Smooth muscle cell (in vitro differentiated cells): ENCODE data around the gene CPN1. TPM values are rescaled to one million over a fixed set of nuclear protein-coding genes. Genes with fewer than 3 reads are reported as not detected.

Experiments used
- DNase-seq: peaks from one replicate; lab custom pipeline; 2025; ENCODE audit not compliant: unreplicated experiment; lab: John Stamatoyannopoulos, UW
- H2AFZ ChIP-seq: fragments of 200-600 bp; sonication (generic); 2 replicates; pipeline ENCODE4 v1.6.0; 2016; ENCODE audit warnings: antibody characterized with exemption, low read depth, mild to moderate bottlenecking
- H3F3A ChIP-seq: fragments of 200-600 bp; sonication (generic); 2 replicates; pipeline ENCODE4 v1.6.0; 2017; ENCODE audit warnings: antibody characterized with exemption, low read depth
- H3K27ac ChIP-seq: fragments of 200-600 bp; sonication (generic); 2 replicates; pipeline ENCODE4 v1.5.1; 2016; ENCODE audit warnings: low read depth, mild to moderate bottlenecking
- H3K27me3 ChIP-seq: fragments of 200-600 bp; sonication (generic); 2 replicates; pipeline ENCODE4 v1.6.1; 2016; ENCODE audit warnings: low read depth, mild to moderate bottlenecking
- H3K36me3 ChIP-seq: fragments of 200-600 bp; sonication (generic); 2 replicates; pipeline ENCODE4 v1.5.1; 2016; ENCODE audit warnings: low read depth
- H3K4me1 ChIP-seq: fragments of 200-600 bp; sonication (generic); 2 replicates; pipeline ENCODE4 v1.5.1; 2016; ENCODE audit warnings: low read depth
- H3K4me2 ChIP-seq: fragments of 200-600 bp; sonication (generic); 2 replicates; pipeline ENCODE4 v1.6.0; 2016; ENCODE audit warnings: mild to moderate bottlenecking
- H3K4me3 ChIP-seq: fragments of 200-600 bp; sonication (generic); 2 replicates; pipeline ENCODE4 v1.5.1; 2016; ENCODE audit warnings: mild to moderate bottlenecking
- H3K79me2 ChIP-seq: fragments of 200-600 bp; sonication (generic); 2 replicates; pipeline ENCODE4 v1.6.0; 2016; ENCODE audit warnings: low read depth, mild to moderate bottlenecking
- H3K9ac ChIP-seq: fragments of 200-600 bp; sonication (generic); 2 replicates; pipeline ENCODE4 v1.6.0; 2016; ENCODE audit warnings: low read depth
- H3K9me3 ChIP-seq: fragments of 200-600 bp; sonication (generic); replicated peaks from 2 replicates; pipeline ENCODE4 v1.5.1; 2016; ENCODE audit warnings: low read depth
- H4K20me1 ChIP-seq: fragments of 200-600 bp; sonication (generic); 2 replicates; pipeline ENCODE4 v1.6.0; 2016; ENCODE audit warnings: low read depth
- CTCF ChIP-seq: fragments of 200-600 bp; sonication (generic); IDR thresholded peaks from 2 replicates; pipeline ENCODE4 v1.5.1; 2017; ENCODE audit warnings: borderline replicate concordance, mild to moderate bottlenecking, antibody characterized with exemption; ENCODE audit not compliant: insufficient read depth, poor library complexity, severe bottlenecking
- WGBS: methylation state at CpG from one replicate; pipeline ENCODE4 v1.1.7; 2016; ENCODE audit warnings: low lambda C conversion rate; 5-methylcytosine and 5-hydroxymethylcytosine counted together
- polyA plus RNA-seq: library from polyadenylated mRNA; unstranded; fragments of >200 nt; fragmentation: Nextera tagmentation; extraction: Ambion mirVana; gene quantifications from 2 replicates; pipeline ENCODE4 v1.2.1, GENCODE V29; 2016
- total RNA-seq: library from RNA; depleted of rRNA; stranded (reverse); fragments of >200 nt; gene quantifications from 2 replicates; pipeline ENCODE4 v1.2.3, GENCODE V29; 2014

The CPN1 gene
- total and polyA plus RNA-seq, 2 experiments from 2014 or later = not detected

DNA sequence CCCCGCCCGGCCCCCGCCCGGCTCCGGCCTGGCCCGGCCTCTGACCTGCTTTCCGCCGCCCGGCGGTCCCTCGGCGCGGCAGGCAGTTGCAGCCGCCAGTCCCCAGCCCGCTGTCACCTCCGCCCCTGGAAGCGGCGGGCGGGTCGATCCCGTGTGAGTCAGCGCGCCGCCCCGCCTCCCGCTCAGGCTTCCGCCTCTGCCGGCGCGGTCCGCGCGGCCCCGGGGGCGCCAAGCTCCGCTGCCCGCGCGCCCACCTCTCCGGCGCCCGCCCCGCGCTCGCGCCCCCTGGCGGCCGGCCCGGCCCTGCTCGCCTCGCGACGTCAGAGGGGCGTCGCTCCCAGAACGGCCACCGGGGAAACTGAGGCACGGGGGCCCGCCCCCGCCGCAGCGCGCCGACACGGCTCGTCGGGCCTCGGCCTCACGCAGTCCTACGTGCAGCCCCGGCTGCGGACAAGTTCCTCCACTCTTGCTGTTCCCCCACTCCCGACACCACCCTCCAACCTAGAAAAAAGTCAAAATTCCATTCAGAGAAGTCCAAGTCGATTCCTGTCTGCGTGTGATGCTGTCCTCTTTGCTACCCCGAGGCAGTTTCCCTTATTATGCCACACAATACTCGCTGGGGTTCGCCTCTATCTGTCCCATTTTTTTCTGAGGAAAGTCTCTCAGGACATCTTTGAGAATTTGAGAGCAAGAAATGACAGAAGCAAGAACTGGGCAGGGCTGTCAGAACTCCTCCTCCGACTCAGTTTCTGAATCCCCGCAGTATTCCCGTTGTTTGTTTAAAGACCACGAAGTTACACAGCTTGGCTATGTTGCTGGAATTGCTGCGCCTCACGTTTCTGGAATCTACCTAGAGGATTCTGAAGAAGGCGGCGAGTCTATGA, 71.6 kb downstream of the CPN1 start, which contains the start of gene DNMBP:
Gene DNMBP, minus strand, starts transcription at position 155 of the 884 bp plus-strand sequence. CDS start 37,823 bp downstream, outside the sequence.
- Histone ChIP-seq H3K27ac (peak within 1 kb of the TSS; percentile 97), H3K36me3 (no peaks in the 10 kb centered on the region), H3K4me2 (peak within 1 kb of the TSS; percentile 93), H4K20me1 (no peaks in the 10 kb centered on the region), H3K9me3 (no peaks in the 10 kb centered on the region), H3K4me1 (peaks cover 31% of the 10 kb centered on the region), H3F3A (peaks cover 34% of the 10 kb centered on the region), H3K79me2 (peaks cover 39% of the 10 kb centered on the region), H3K27me3 (no peaks in the 10 kb centered on the region), H3K4me3 (peak within 1 kb of the TSS; percentile 75), H3K9ac (peak within 1 kb of the TSS; percentile 67), H2AFZ (peak within 1 kb of the TSS; percentile 98)
- peak; percentile 59 for DNase-seq
- 3% methylated on average over 62 of the region's 86 CpGs for WGBS
- TF ChIP-seq CTCF = peak; percentile 64

DNA sequence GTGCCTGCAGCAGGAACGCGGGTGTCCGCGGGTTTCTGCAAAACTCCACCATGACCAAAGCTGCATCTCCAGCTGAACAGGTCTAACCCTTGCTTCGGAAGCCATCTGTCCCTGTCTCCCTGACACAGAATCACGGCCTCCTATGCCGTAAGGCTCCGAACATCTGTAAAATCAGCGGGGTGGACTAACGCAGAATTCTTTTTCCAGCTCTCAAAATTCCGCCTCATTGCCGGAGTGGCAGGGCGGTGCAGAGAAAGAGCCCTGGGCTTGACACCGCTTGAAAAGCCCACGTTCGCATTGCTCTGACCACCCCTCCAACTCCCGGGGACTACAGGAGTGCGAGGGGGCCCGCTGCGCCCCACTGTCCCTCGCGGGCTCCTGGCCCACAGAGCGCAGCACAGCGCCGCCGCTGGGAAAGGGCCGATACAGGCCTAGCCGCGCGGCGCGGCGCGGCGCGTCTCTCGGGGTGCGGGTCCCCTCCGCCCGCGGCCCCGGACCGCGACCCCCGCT, 72.3 kb downstream of the CPN1 start:
- peak; percentile 59 for DNase-seq
- Histone ChIP-seq H3K4me1 (peaks cover 37% of the 10 kb centered on the region), H3K9me3 (no peaks in the 10 kb centered on the region), H3K4me3 (peak overlapping the region; percentile 75), H3K27me3 (no peaks in the 10 kb centered on the region), H4K20me1 (no peaks in the 10 kb centered on the region), H2AFZ (peak overlapping the region; percentile 8), H3K27ac (peak overlapping the region; percentile 97), H3K4me2 (peak overlapping the region; percentile 88), H3K79me2 (peaks cover 46% of the 10 kb centered on the region), H3K36me3 (no peaks in the 10 kb centered on the region), H3K9ac (peak overlapping the region; percentile 67), H3F3A (peaks cover 36% of the 10 kb centered on the region)
- 2% methylated on average over 17 of the region's 45 CpGs for WGBS
- peak; percentile 32 for TF ChIP-seq CTCF

DNA sequence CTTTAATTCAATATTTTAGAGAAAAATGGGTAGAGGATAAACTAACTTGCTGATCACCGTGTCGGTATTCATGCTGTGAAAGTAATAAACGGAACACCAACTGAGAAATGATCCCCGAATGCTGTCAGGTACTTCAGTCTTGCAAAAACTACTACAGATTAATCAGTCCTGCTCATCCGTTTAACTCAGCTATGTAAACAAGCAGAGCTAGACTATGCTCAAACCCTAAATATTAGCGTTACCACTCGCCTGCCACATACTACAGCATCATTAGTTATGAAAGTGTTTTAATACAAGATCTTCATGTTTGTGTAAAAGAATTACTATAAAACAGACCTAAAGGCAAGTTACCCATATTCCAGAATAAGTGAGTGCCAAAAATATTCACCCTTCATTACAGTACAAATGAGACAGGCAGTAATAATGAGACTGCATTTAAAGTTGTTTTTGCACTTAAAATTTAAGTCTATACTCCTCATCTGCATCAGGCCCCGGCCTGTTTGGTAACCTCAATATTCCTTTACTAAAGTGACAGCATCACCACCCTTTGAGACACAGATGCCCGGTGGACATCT, 72.9 kb downstream of the CPN1 start:
- Histone ChIP-seq H3K9me3 (no peaks in the 10 kb centered on the region), H3F3A (peaks cover 36% of the 10 kb centered on the region), H3K79me2 (peaks cover 52% of the 10 kb centered on the region), H3K4me2 (peak overlapping the region; percentile 88), H3K27ac (peak overlapping the region; percentile 97), H2AFZ (peak overlapping the region; percentile 8), H3K9ac (peak overlapping the region; percentile 67), H3K4me1 (peaks cover 37% of the 10 kb centered on the region), H3K36me3 (no peaks in the 10 kb centered on the region), H3K27me3 (no peaks in the 10 kb centered on the region), H4K20me1 (peaks cover 2% of the 10 kb centered on the region), H3K4me3 (peak overlapping the region; percentile 75)
- WGBS = 13% methylated on average over 9 of the region's 9 CpGs
- no peak for DNase-seq
- TF ChIP-seq CTCF = no peak
